DND-41 (cell line): ENCODE data around the gene FAM171A1.

ENCODE experiments used
- EZH2 ChIP-seq: IDR thresholded peaks from 3 replicates; pipeline ENCODE4 v1.6.1; 2012; ENCODE audit warnings: borderline replicate concordance, low read depth, mild to moderate bottlenecking, moderate library complexity, low read length, inconsistent platforms; ENCODE audit not compliant: severe bottlenecking
- TF ChIP-seq, protein P1 (sequence below): IDR thresholded peaks from 2 replicates; pipeline ENCODE4 v1.5.1; 2012; ENCODE audit warnings: borderline replicate concordance, low read length, moderate library complexity, mild to moderate bottlenecking; ENCODE audit not compliant: poor library complexity, severe bottlenecking; ENCODE audit errors: extremely low read depth

DNA sequence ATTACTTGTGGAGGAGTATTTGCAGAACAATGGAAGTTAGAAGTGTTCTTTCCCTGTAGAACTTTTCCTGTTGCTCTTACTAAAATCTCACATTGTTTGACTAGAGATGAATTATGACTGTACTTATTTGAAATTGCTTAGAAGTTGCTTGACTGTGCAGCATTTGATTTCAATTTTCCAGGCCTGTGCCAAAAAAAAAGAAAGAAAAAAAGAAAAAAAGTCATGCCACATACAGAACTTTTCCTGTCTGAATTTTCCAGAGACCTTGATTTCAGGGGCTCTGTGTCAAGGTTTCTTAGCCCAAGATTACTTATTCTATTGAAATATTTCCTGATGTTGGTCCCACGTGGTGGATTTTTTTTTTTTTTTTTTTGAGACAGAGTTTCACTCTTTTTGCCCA is 3.5 kb upstream of the FAM171A1 start:
- TF ChIP-seq EZH2, result no peak
- TF ChIP-seq, protein P1, sequence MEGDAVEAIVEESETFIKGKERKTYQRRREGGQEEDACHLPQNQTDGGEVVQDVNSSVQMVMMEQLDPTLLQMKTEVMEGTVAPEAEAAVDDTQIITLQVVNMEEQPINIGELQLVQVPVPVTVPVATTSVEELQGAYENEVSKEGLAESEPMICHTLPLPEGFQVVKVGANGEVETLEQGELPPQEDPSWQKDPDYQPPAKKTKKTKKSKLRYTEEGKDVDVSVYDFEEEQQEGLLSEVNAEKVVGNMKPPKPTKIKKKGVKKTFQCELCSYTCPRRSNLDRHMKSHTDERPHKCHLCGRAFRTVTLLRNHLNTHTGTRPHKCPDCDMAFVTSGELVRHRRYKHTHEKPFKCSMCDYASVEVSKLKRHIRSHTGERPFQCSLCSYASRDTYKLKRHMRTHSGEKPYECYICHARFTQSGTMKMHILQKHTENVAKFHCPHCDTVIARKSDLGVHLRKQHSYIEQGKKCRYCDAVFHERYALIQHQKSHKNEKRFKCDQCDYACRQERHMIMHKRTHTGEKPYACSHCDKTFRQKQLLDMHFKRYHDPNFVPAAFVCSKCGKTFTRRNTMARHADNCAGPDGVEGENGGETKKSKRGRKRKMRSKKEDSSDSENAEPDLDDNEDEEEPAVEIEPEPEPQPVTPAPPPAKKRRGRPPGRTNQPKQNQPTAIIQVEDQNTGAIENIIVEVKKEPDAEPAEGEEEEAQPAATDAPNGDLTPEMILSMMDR, result no peak
